HG02840 (cell line): ENCODE data around the gene MAPK6.
"Not testable (repeated sequence)": the region's sequence is repeated elsewhere in the genome, so short reads cannot be mapped to it uniquely, and the experiment has no call there.

Experiments used
- ATAC-seq: cut with Tn5 transposase; IDR thresholded peaks from one replicate; pipeline ENCODE4 v1.9.1; 2021; ENCODE audit warnings: mild to moderate bottlenecking, moderate library complexity, moderate number of reproducible peaks; ENCODE audit not compliant: unreplicated experiment, low FRiP score

The MAPK6 gene

GRCh38 chr15:52078876-52079700 is 60.1 kb downstream of the MAPK6 start:
- ATAC-seq, result no peak

GRCh38 chr15:52080031-52080430 is 61.0 kb downstream of the MAPK6 start:
- no peak for ATAC-seq

- no peak for ATAC-seq
These were observed 61.8 kb downstream of the MAPK6 start for GRCh38 chr15:52080706-52081392.

GRCh38 chr15:52082197-52083036 is 63.4 kb downstream of the MAPK6 start:
- no peak for ATAC-seq

- ATAC-seq, result not testable (repeated sequence)
These were observed 64.0 kb downstream of the MAPK6 start for GRCh38 chr15:52083037-52083359.

- no peak for ATAC-seq
These were observed 64.6 kb downstream of the MAPK6 start for GRCh38 chr15:52083603-52084002.

GRCh38 chr15:52085299-52085698 is 66.3 kb downstream of the MAPK6 start:
- no peak for ATAC-seq

GRCh38 chr15:52086011-52086786 is 67.2 kb downstream of the MAPK6 start:
- ATAC-seq, result no peak

GRCh38 chr15:52090193-52090592 is 71.2 kb downstream of the MAPK6 start:
- no peak for ATAC-seq

- no peak for ATAC-seq
These were observed 74.1 kb downstream of the MAPK6 start for GRCh38 chr15:52093167-52093538.

- ATAC-seq, result no peak
These were observed 74.8 kb downstream of the MAPK6 start for GRCh38 chr15:52093539-52094510.

GRCh38 chr15:52094811-52095584 is 76.0 kb downstream of the MAPK6 start:
- no peak for ATAC-seq

GRCh38 chr15:52095597-52096262 is 76.7 kb downstream of the MAPK6 start:
- ATAC-seq, result no peak

- not testable (repeated sequence) for ATAC-seq
These were observed 77.5 kb downstream of the MAPK6 start for GRCh38 chr15:52096536-52096935.

GRCh38 chr15:52097180-52097579 is 78.2 kb downstream of the MAPK6 start:
- ATAC-seq, result no peak

GRCh38 chr15:52098323-52098722 is 79.3 kb downstream of the MAPK6 start:
- ATAC-seq, result no peak

GRCh38 chr15:52099651-52100272 is 80.7 kb downstream of the MAPK6 start:
- ATAC-seq, result no peak
